ENCODE data around the gene ASXL2. TPM values are rescaled to one million over a fixed set of nuclear protein-coding genes. Genes with fewer than 3 reads are reported as not detected.
"Not testable (repeated sequence)": the region's sequence is repeated elsewhere in the genome, so short reads cannot be mapped to it uniquely, and the experiment has no call there.

The ASXL2 gene
- total RNA-seq, 1 experiment from 2014 or later: 34.5 TPM

- POLR2A ChIA-PET (ENCODE audit: low non-redundant PET): no interaction called here
- TF ChIP-seq EZH2 (IDR thresholded peaks at IDR 0.05; ENCODE audit: borderline replicate concordance, low read depth, low read length, poor library complexity, severe bottlenecking): no peak
- TF ChIP-seq CTCF (conservative IDR thresholded peaks at IDR 0.05; ENCODE audit: low read depth, low read length): no peak
- DNase-seq (ENCODE audit: low spot score): no peak
Measured at GRCh38 chr2:25897506-25897905, 19.2 kb upstream of the ASXL2 start.

GRCh38 chr2:25896308-25896707 is 18.0 kb upstream of the ASXL2 start:
- CTCF ChIA-PET; DNase-seq (ENCODE audit: low spot score); H3K9me3 ChIP-seq (ENCODE audit: low read depth, low read length, poor library complexity, severe bottlenecking); H3K27ac ChIP-seq (ENCODE audit: low read depth, low read length, poor library complexity, severe bottlenecking); intact Hi-C loops (cut with micrococcal nuclease; ENCODE audit: unreplicated experiment); BruUV-seq (replicated peaks); POLR2A ChIA-PET (ENCODE audit: low non-redundant PET); H3K36me3 ChIP-seq (ENCODE audit: insufficient read depth, low read length, poor library complexity, severe bottlenecking); H3K27me3 ChIP-seq (replicated peaks; ENCODE audit: insufficient read depth, low read depth, low read length, poor library complexity); H3K4me3 ChIP-seq (ENCODE audit: low read depth, low read length, poor library complexity, severe bottlenecking); H3K4me1 ChIP-seq (ENCODE audit: insufficient read depth, low read length, poor library complexity, severe bottlenecking): not testable (repeated sequence)

More at GRCh38 chr2:25897506-25897905, 19.2 kb upstream of the ASXL2 start:
- intact Hi-C loops (cut with micrococcal nuclease; ENCODE audit: unreplicated experiment): no loop called here
- BruUV-seq (replicated peaks): no TSS peak
- Histone ChIP-seq H3K27me3 (replicated peaks; ENCODE audit: insufficient read depth, low read depth, low read length, poor library complexity) (no peaks in the 10 kb centered on the region), H3K4me1 (ENCODE audit: insufficient read depth, low read length, poor library complexity, severe bottlenecking) (no peaks in the 10 kb centered on the region), H3K9me3 (ENCODE audit: low read depth, low read length, poor library complexity, severe bottlenecking) (no peaks in the 10 kb centered on the region), H3K36me3 (ENCODE audit: insufficient read depth, low read length, poor library complexity, severe bottlenecking) (no peaks in the 10 kb centered on the region), H3K4me3 (ENCODE audit: low read depth, low read length, poor library complexity, severe bottlenecking) (no peak overlapping the region), H3K27ac (ENCODE audit: low read depth, low read length, poor library complexity, severe bottlenecking) (no peak overlapping the region)
- CTCF ChIA-PET: no interaction called here

GRCh38 chr2:25895610-25896009 is 17.3 kb upstream of the ASXL2 start:
- no peak overlapping the region for H3K4me3 ChIP-seq (ENCODE audit: low read depth, low read length, poor library complexity, severe bottlenecking)
- H3K4me1 ChIP-seq (ENCODE audit: insufficient read depth, low read length, poor library complexity, severe bottlenecking): no peaks in the 10 kb centered on the region
- no peak overlapping the region for H3K27ac ChIP-seq (ENCODE audit: low read depth, low read length, poor library complexity, severe bottlenecking)
- H3K27me3 ChIP-seq (replicated peaks; ENCODE audit: insufficient read depth, low read depth, low read length, poor library complexity): no peaks in the 10 kb centered on the region
- no peaks in the 10 kb centered on the region for H3K9me3 ChIP-seq (ENCODE audit: low read depth, low read length, poor library complexity, severe bottlenecking)
- POLR2A ChIA-PET (ENCODE audit: low non-redundant PET): interaction anchor here (0.5 kb wide), 1 partner anchor 208 kb away, joined by 5 read pairs; no protein-coding TSS in a partner anchor
- DNase-seq (ENCODE audit: low spot score): no peak
- BruUV-seq (replicated peaks): no TSS peak
- no peaks in the 10 kb centered on the region for H3K36me3 ChIP-seq (ENCODE audit: insufficient read depth, low read length, poor library complexity, severe bottlenecking)
- CTCF ChIA-PET: no interaction called here
- intact Hi-C loops (cut with micrococcal nuclease; ENCODE audit: unreplicated experiment): no loop called here
- no peak for TF ChIP-seq CTCF (conservative IDR thresholded peaks at IDR 0.05; ENCODE audit: low read depth, low read length)
- no peak for TF ChIP-seq EZH2 (IDR thresholded peaks at IDR 0.05; ENCODE audit: borderline replicate concordance, low read depth, low read length, poor library complexity, severe bottlenecking)

GRCh38 chr2:25895018-25895417 is 16.7 kb upstream of the ASXL2 start:
- Histone ChIP-seq H3K9me3 (ENCODE audit: low read depth, low read length, poor library complexity, severe bottlenecking) (no peaks in the 10 kb centered on the region), H3K4me3 (ENCODE audit: low read depth, low read length, poor library complexity, severe bottlenecking) (no peak overlapping the region), H3K36me3 (ENCODE audit: insufficient read depth, low read length, poor library complexity, severe bottlenecking) (no peaks in the 10 kb centered on the region), H3K27ac (ENCODE audit: low read depth, low read length, poor library complexity, severe bottlenecking) (no peak overlapping the region), H3K4me1 (ENCODE audit: insufficient read depth, low read length, poor library complexity, severe bottlenecking) (no peaks in the 10 kb centered on the region), H3K27me3 (replicated peaks; ENCODE audit: insufficient read depth, low read depth, low read length, poor library complexity) (no peaks in the 10 kb centered on the region)
- DNase-seq (ENCODE audit: low spot score): no peak
- CTCF ChIA-PET: no interaction called here
- POLR2A ChIA-PET (ENCODE audit: low non-redundant PET): no interaction called here
- TF ChIP-seq EZH2 (IDR thresholded peaks at IDR 0.05; ENCODE audit: borderline replicate concordance, low read depth, low read length, poor library complexity, severe bottlenecking): no peak
- TF ChIP-seq CTCF (conservative IDR thresholded peaks at IDR 0.05; ENCODE audit: low read depth, low read length): no peak
- BruUV-seq (replicated peaks): no TSS peak
- intact Hi-C loops (cut with micrococcal nuclease; ENCODE audit: unreplicated experiment): no loop called here
